ENCODE measurements around the gene TMEM181.
"Not testable (repeated sequence)": the region's sequence is repeated elsewhere in the genome, so short reads cannot be mapped to it uniquely, and the experiment has no call there.

- TF ChIP-seq POLR2AphosphoS5 (IDR thresholded peaks at IDR 0.05; ENCODE audit: low read depth, low read length); CTCF (IDR thresholded peaks at IDR 0.05); REST (IDR thresholded peaks at IDR 0.05; ENCODE audit: insufficient read depth in 1 of 2, low read depth in 2 of 2, low read length in 1 of 2); TCF7L2 (IDR thresholded peaks at IDR 0.05; ENCODE audit: low read depth, low read length); SIN3A (IDR thresholded peaks at IDR 0.05; ENCODE audit: borderline replicate concordance, insufficient read depth, low read depth, low read length): not testable (repeated sequence)
These were observed 112.2 kb downstream of the TMEM181 start for GRCh38 chr6:158672119-158672518.

Data from Panc1 (cell line).